ENCODE measurements around the gene OR2A42.
"Not testable (repeated sequence)": the region's sequence is repeated elsewhere in the genome, so short reads cannot be mapped to it uniquely, and the experiment has no call there.

GRCh38 chr7:144194453-144194852 is 45.0 kb downstream of the OR2A42 start:
- not testable (repeated sequence) for TF ChIP-seq CTCF (conservative IDR thresholded peaks at IDR 0.05; ENCODE audit: low read depth, low read length); EZH2 (IDR thresholded peaks at IDR 0.05; ENCODE audit: low read length, unreplicated experiment)
